Left kidney (tissue), 2 donors: Measurements from ENCODE around the gene NELL2. TPM values are rescaled to one million over a fixed set of nuclear protein-coding genes. Genes with fewer than 3 reads are reported as not detected.
A peak's percentile ranks its signal among the peaks of the same experiment; 100 is the strongest.
"Not testable (repeated sequence)": the region's sequence is repeated elsewhere in the genome, so short reads cannot be mapped to it uniquely, and the experiment has no call there.

ENCODE experiments used
- DNase-seq: peaks from one replicate; pipeline ENCODE4 v3.0.0-alpha.2; 2013
- polyA plus RNA-seq: library from polyadenylated mRNA; unstranded; fragments of 120-200 nt; gene quantifications from one replicate; pipeline ENCODE4 v1.2.1, GENCODE V29; 2013; ENCODE audit not compliant: insufficient read length

The NELL2 gene
- polyA plus RNA-seq, 1 donor = 26.0 TPM

DNA sequence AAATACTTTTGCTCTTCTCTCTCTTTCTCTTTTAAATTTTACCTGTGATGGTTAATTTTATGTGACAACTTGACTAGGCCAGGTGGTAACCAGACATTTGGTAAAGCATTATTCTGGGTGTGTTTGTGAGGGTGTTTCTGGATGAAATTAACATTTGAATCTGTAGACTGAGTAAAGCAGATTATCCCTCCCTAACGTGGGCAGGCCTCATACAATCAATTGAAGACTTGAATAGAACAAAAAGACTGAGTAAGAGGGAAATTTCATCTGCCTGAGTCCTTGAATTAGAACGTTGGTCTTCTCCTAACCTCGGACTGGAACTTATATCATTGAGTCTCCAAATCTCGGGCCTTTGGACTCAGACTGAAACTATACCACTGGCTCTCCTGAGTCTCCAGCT is 182.1 kb downstream of the NELL2 start:
- no peak for DNase-seq

DNA sequence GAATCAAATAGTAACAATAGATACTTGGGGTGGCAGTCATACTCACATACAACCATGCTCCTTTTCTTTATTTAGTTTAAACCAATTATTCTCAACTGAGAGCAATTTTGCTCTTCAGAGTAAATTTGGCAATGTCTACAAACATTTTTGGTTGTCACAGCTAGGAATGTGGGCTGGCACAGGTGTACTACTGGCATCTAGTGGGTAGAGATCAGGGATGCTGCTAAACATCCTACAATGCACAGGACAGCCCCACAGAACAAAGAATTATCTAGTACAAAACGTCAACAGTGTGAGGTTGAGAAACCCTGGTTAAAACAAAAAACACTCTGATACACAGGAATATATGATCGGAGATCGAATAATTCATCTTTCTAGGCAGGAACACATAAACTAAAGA is 186.5 kb downstream of the NELL2 start:
- DNase-seq = no peak

GRCh38 chr12:44686821-44687432 is 189.2 kb downstream of the NELL2 start:
- DNase-seq = not testable (repeated sequence)

- DNase-seq = no peak
Observed at GRCh38 chr12:44677724-44678123, 198.4 kb downstream of the NELL2 start.

- no peak for DNase-seq
Observed at GRCh38 chr12:44674875-44675274, 201.2 kb downstream of the NELL2 start.

GRCh38 chr12:44673811-44674210 is 202.3 kb downstream of the NELL2 start:
- no peak for DNase-seq

- no peak for DNase-seq
Observed at GRCh38 chr12:44672042-44672441, 204.1 kb downstream of the NELL2 start.

DNA sequence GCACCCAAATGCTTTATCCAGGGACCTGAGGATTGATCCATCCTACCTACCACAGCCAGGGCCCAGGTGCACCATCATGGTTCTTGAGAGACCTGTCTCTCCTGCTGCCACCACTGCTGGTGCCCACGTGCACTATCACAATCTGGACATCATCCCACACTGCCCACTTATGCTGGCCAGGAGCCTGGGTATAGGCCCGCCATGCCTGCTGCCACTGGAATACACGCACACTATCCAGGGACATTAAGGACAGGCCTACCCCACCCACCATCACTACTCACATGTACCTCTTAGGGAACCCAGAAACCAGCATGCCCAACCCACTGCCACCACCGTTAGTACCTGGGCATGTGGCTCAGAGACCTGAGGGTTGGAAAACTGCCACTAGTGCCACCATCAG is 207.7 kb downstream of the NELL2 start:
- DNase-seq = no peak

DNA sequence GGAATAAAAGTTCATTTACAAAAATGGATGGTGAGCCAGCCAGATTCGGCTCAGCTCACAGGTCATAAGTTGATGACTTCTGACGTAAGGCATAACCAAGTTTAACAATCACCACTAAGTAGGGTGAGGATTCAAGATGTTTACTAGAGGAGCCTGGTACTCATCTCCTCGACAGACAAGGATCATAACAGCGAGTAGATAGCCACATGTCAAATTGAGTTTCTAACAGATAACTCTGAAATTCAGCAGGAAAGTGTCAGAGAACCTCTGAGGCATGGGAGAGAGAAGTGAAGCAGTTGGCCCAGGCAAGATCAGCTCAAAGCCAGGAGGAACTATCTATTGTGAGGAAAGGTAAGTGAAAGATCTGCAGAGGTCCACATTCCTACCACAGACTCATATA is 208.7 kb downstream of the NELL2 start:
- DNase-seq = no peak

- no peak for DNase-seq
Observed at GRCh38 chr12:44663291-44663690, 212.8 kb downstream of the NELL2 start.

GRCh38 chr12:44655846-44656245 is 220.3 kb downstream of the NELL2 start:
- DNase-seq = no peak

GRCh38 chr12:44654646-44655639 is 221.2 kb downstream of the NELL2 start:
- DNase-seq = peak; percentile 17

DNA sequence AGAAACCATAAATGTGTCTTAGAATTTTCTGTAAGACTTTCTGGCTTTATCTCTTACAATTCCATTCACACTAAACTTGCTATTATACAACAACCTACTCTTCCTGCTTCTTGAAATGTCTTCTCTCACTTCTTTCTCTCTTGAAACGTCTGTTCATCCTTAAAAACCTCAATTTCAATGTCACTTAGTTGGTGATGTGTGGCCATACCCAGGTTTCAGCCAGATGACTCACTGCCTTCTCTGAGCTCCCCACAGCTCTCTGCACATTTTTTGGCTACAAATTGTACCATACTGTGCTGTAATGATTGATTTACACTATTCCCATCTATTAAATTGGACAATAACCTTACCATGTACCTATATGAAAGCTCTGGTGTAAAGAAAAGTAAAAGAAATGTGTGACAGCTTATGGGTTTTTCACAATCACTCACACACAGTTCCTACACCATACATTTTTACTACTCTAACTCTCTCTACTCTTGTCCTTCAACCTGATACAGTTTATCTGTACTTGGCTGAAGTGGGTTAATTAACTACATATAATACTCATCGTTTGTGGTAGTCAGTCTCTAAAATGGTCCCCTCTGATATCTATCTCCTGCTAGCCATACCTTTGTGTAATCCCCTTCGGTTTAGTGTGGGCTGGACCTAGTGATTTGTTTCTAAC is 222.1 kb downstream of the NELL2 start:
- no peak for DNase-seq

GRCh38 chr12:44649693-44650092 is 226.4 kb downstream of the NELL2 start:
- DNase-seq = no peak

DNA sequence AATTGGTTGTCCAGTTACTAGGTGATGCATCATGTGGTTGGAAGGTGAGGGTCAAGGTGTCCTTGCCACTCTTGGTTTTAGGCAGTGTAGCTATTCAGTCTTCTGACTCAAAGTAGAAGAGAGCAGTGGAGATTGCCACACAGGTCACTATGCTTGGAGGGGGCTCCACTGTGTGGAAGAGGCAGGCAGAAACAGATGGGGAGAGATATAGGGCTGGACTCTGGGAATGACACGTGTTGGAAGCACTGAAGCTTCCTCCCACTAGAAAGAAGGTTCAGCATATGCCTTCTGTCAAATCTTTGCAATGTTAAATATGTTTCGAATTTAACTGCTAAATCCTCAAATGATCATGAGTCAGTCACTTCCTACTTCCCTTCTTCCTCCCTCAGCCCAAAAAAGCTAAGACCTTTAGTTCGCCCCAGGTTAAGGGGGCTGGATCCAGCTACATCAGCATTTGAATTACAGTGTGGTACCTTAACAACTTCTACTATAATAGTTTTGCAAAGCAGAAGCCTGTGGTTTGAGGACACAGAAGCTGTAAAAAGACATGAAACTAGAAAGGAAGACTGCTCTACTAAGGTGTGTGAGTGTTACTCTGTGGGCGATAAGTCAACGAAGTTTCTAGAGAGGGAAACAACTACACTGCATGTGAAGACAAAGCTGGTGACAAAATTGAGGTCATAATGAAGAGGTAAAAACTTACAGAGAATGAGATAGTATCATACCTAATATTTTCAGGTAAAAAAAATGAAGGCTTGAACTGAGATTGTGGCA is 228.0 kb downstream of the NELL2 start:
- no peak for DNase-seq

- DNase-seq = no peak
Observed at GRCh38 chr12:44640427-44641190, 235.5 kb downstream of the NELL2 start.

DNA sequence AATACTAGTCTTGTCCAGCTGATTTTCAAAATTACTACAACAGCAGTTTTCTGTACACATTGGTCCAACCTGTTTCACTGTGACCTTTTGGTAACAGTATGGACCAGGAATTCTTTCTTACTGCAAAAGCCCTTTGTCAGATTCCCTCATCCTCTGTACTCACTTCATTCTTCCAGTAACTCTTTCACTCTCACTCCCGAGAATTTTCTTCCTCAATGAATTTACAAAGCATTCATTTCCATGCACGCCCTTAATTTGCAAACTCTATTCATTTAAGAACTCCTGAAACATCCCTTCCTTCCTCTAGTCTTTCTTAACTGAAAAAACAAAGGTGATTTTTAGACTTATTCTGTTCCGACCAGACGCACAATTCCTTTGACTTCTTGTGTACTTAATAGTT is 238.2 kb downstream of the NELL2 start:
- DNase-seq = no peak

GRCh38 chr12:44628180-44628579 is 247.9 kb downstream of the NELL2 start:
- DNase-seq = no peak

- DNase-seq = no peak
Observed at GRCh38 chr12:44627387-44628166, 248.5 kb downstream of the NELL2 start.

- no peak for DNase-seq
Observed at GRCh38 chr12:44626883-44627282, 249.2 kb downstream of the NELL2 start.

GRCh38 chr12:44618946-44619345 is 257.2 kb downstream of the NELL2 start:
- no peak for DNase-seq
